Tibial nerve (tissue), 4 donors: ENCODE measurements around the gene JMJD7. TPM values are rescaled to one million over a fixed set of nuclear protein-coding genes. Genes with fewer than 3 reads are reported as not detected.

ENCODE experiments used
- DNase-seq, 2 donors: peaks; one replicate each; pipeline ENCODE4 v3.0.0-alpha.2; 2019; ENCODE audit warnings: low spot score in 2 of 2
- H3K27ac ChIP-seq, 4 donors: fragments of 200-600 bp; sonication (generic) in 3 of 4; one replicate each; pipeline ENCODE4 v1.5.1; 2017 to 2019; ENCODE audit warnings: mild to moderate bottlenecking in 1 of 4
- H3K27me3 ChIP-seq, 2 donors: fragments of 200-600 bp; sonication (generic) in 1 of 2; one replicate each; pipeline versions ENCODE4 v1.5.1 to v1.6.0; 2017 to 2019
- H3K36me3 ChIP-seq, 3 donors: fragments of 200-600 bp; sonication (generic); one replicate each; pipeline ENCODE4 v1.5.1; 2018 to 2019
- H3K4me1 ChIP-seq, 4 donors: fragments of 200-600 bp; sonication (generic) in 3 of 4; one replicate each; pipeline ENCODE4 v1.5.1; 2017 to 2019
- H3K4me3 ChIP-seq, 4 donors: fragments of 200-600 bp; sonication (generic) in 3 of 4; one replicate each; pipeline ENCODE4 v1.5.1; 2017 to 2019; ENCODE audit warnings: mild to moderate bottlenecking in 1 of 4, moderate library complexity in 1 of 4
- H3K9me3 ChIP-seq, 4 donors: fragments of 200-600 bp; sonication (generic) in 3 of 4; one replicate each; pipeline ENCODE4 v1.5.1; 2017 to 2019
- CTCF ChIP-seq, 5 experiments: fragments of 200-600 bp in 3 of 5; fragments of 450-650 bp in 2 of 5; sonication (generic) in 3 of 5; IDR thresholded peaks; one replicate each; pipeline ENCODE4 v1.5.1; 2016 to 2019; ENCODE audit warnings: antibody characterized with exemption in 5 of 5, mild to moderate bottlenecking in 3 of 5, moderate library complexity in 2 of 5
- EP300 ChIP-seq, 2 donors: sonication (generic); formaldehyde crosslinking; IDR thresholded peaks; one replicate each; pipeline ENCODE4 v1.6.1; 2017; ENCODE audit warnings: antibody characterized with exemption in 2 of 2, mild to moderate bottlenecking in 1 of 2
- POLR2A ChIP-seq, 2 donors: fragments of 450-650 bp; IDR thresholded peaks; one replicate each; pipeline ENCODE4 v1.6.1; 2017; ENCODE audit warnings: antibody characterized with exemption in 2 of 2, mild to moderate bottlenecking in 2 of 2, moderate library complexity in 2 of 2
- whole genome bisulfite sequencing, 2 donors: methylation state at CpG; one replicate each; pipeline ENCODE4 v1.1.5; 2018; 5-methylcytosine and 5-hydroxymethylcytosine counted together
- total RNA-seq, 4 donors: library from RNA; depleted of rRNA; stranded (reverse); fragments of >200 nt; gene quantifications; one replicate each; pipeline ENCODE4 v1.1.0, GENCODE V29; 2016

The JMJD7 gene
- total RNA-seq, 4 donors from 2014 or later, result 9.0 to 16.8 (median 12.0) TPM

DNA sequence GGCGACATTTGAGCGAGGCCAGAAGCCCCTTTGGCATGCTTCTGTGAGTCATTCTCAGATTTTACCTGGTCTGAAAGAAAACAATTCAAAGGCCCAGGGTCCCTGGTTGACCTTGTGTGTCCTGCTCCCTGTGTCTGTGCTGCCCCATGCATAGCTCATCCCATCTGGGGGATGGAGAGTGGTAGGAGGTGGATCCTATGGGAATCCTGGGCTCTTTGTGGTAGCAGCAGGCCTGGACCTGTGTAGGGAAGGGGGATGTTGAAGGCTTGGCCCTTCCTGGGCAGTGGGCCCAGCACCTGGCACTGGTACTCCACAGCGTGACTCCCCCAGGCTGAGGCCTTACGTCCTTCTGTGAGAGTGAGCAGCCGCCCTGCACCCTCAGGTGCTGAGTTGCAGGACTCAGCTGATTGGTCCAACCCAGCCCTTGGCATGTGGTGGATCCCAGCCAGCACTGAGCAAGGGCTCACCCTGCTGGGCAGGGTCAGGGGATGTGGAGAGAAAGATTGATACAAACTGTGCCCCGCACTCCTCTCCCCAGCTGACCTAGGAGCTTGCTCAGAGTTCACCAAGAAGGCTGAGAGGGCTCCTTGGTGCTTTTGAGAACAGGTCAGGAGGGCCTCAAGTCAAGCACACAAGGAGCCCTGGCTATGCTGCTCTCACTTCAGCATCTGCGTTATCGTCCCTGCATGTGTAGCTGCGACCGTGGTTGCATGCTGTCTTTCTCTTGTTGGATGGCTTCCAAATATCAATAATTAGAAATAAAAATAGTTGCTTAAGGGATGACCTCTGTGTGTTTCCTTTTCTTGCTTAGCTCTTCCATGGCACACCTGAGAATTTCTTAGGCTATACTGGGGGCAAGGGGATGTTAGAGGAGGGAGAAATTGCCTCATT lies 21.4 kb upstream of the JMJD7 start:
- H3K4me3 ChIP-seq, result no peak overlapping the region
- H3K4me1 ChIP-seq, result peaks cover 0 to 39% (median 4%) of the 10 kb centered on the region in 4 donors
- 85 to 88% methylated on average over 10 of the region's 10 CpGs for WGBS, 2 donors
- H3K27me3 ChIP-seq, result no peaks in the 10 kb centered on the region
- no peak for DNase-seq
- H3K27ac ChIP-seq, result peak overlapping the region in 2 of 4 donors; percentile 6 to 67
- TF ChIP-seq EP300 (IDR thresholded peaks at IDR 0.05), result no peak
- TF ChIP-seq CTCF (IDR thresholded peaks at IDR 0.05), result no peak
- no peak for TF ChIP-seq POLR2A (IDR thresholded peaks at IDR 0.05)
- H3K36me3 ChIP-seq, result peaks cover 0 to 13% (median 0%) of the 10 kb centered on the region in 3 donors
- no peaks in the 10 kb centered on the region for H3K9me3 ChIP-seq

- peaks cover 0 to 33% (median 9%) of the 10 kb centered on the region in 3 donors for H3K36me3 ChIP-seq
- H3K4me3 ChIP-seq, result no peak overlapping the region
- peaks cover 0 to 42% (median 4%) of the 10 kb centered on the region in 4 donors for H3K4me1 ChIP-seq
- no peak for DNase-seq
- H3K27me3 ChIP-seq, result no peaks in the 10 kb centered on the region
- peak overlapping the region in 1 of 4 donors; percentile 38 for H3K27ac ChIP-seq
- TF ChIP-seq EP300 (IDR thresholded peaks at IDR 0.05), result no peak
- no peak for TF ChIP-seq CTCF (IDR thresholded peaks at IDR 0.05)
- no peak for TF ChIP-seq POLR2A (IDR thresholded peaks at IDR 0.05)
- WGBS, 2 donors, result 68 to 80% methylated on average over 2 of the region's 2 CpGs
- no peaks in the 10 kb centered on the region for H3K9me3 ChIP-seq
Observed at GRCh38 chr15:41809121-41809520, 18.8 kb upstream of the JMJD7 start.

- 62 to 76% methylated on average over 12 of the region's 12 CpGs for WGBS, 2 donors
- Histone ChIP-seq H3K9me3 (no peaks in the 10 kb centered on the region), H3K4me1 (peaks cover 0 to 36% (median 4%) of the 10 kb centered on the region in 4 donors), H3K36me3 (peaks cover 0 to 38% (median 9%) of the 10 kb centered on the region in 3 donors), H3K4me3 (no peak overlapping the region), H3K27me3 (no peaks in the 10 kb centered on the region), H3K27ac (peak overlapping the region in 2 of 4 donors; percentile 28 to 38)
- TF ChIP-seq CTCF (IDR thresholded peaks at IDR 0.05), result no peak
- TF ChIP-seq POLR2A (IDR thresholded peaks at IDR 0.05), result no peak
- no peak for TF ChIP-seq EP300 (IDR thresholded peaks at IDR 0.05)
- DNase-seq, result no peak
Observed at GRCh38 chr15:41809526-41810220, 18.2 kb upstream of the JMJD7 start.

- Histone ChIP-seq H3K4me3 (no peak overlapping the region), H3K36me3 (peaks cover 0 to 42% (median 9%) of the 10 kb centered on the region in 3 donors), H3K9me3 (no peaks in the 10 kb centered on the region), H3K27ac (peak overlapping the region in 1 of 4 donors; percentile 50), H3K4me1 (peaks cover 0 to 25% (median 4%) of the 10 kb centered on the region in 4 donors), H3K27me3 (no peaks in the 10 kb centered on the region)
- WGBS, 2 donors, result 88 to 91% methylated on average over 5 of the region's 5 CpGs
- DNase-seq, result no peak
- no peak for TF ChIP-seq EP300 (IDR thresholded peaks at IDR 0.05)
- no peak for TF ChIP-seq CTCF (IDR thresholded peaks at IDR 0.05)
- no peak for TF ChIP-seq POLR2A (IDR thresholded peaks at IDR 0.05)
Observed at GRCh38 chr15:41810651-41811431, 17.1 kb upstream of the JMJD7 start.
